ENCODE results near the gene SGPP1.
"Not testable (repeated sequence)": the region's sequence is repeated elsewhere in the genome, so short reads cannot be mapped to it uniquely, and the experiment has no call there.

Gene SGPP1

GRCh38 chr14:63712123-63712522, 15.7 kb downstream of the SGPP1 start:
- Histone ChIP-seq H3K36me3 (peaks cover under 1 to 9% (median 4%) of the 10 kb centered on the region in 3 donors), H3K4me1 (peaks cover 0 to 3% (median 0%) of the 10 kb centered on the region in 4 donors), H3K27ac (no peak overlapping the region), H3K27me3 (no peaks in the 10 kb centered on the region), H3K4me3 (no peak overlapping the region), H3K9me3 (peaks cover 0 to 6% (median 0%) of the 10 kb centered on the region in 3 donors)
- no peak for TF ChIP-seq CTCF (IDR thresholded peaks at IDR 0.05)
- intact Hi-C loops (cut with DNase I; ENCODE audit: low total_unique reads) = no loop called here
- DNase-seq = no peak

GRCh38 chr14:63710497-63710896, 17.4 kb downstream of the SGPP1 start:
- no peaks in the 10 kb centered on the region for H3K27me3 ChIP-seq
- H3K36me3 ChIP-seq = peaks cover 0 to 2% (median 0%) of the 10 kb centered on the region in 3 donors
- no peak for TF ChIP-seq CTCF (IDR thresholded peaks at IDR 0.05)
- H3K4me3 ChIP-seq = no peak overlapping the region
- no peak for DNase-seq
- no peak overlapping the region for H3K27ac ChIP-seq
- intact Hi-C loops (cut with DNase I; ENCODE audit: low total_unique reads) = no loop called here
- peaks cover 0 to 3% (median 0%) of the 10 kb centered on the region in 4 donors for H3K4me1 ChIP-seq
- H3K9me3 ChIP-seq = no peaks in the 10 kb centered on the region

GRCh38 chr14:63709589-63709988, 18.3 kb downstream of the SGPP1 start:
- no peak overlapping the region for H3K4me3 ChIP-seq
- no peaks in the 10 kb centered on the region for H3K36me3 ChIP-seq
- H3K4me1 ChIP-seq = peaks cover 0 to 3% (median 0%) of the 10 kb centered on the region in 4 donors
- TF ChIP-seq CTCF (IDR thresholded peaks at IDR 0.05) = no peak
- H3K27me3 ChIP-seq = no peaks in the 10 kb centered on the region
- no peaks in the 10 kb centered on the region for H3K9me3 ChIP-seq
- H3K27ac ChIP-seq = no peak overlapping the region
- intact Hi-C loops (cut with DNase I; ENCODE audit: low total_unique reads) = no loop called here
- no peak for DNase-seq

GRCh38 chr14:63707216-63707615, 20.6 kb downstream of the SGPP1 start:
- Histone ChIP-seq H3K36me3 (no peaks in the 10 kb centered on the region), H3K9me3 (no peaks in the 10 kb centered on the region), H3K4me1 (peaks cover 0 to 4% (median 0%) of the 10 kb centered on the region in 4 donors), H3K27me3 (no peaks in the 10 kb centered on the region), H3K27ac (no peak overlapping the region), H3K4me3 (no peak overlapping the region)
- intact Hi-C loops (cut with DNase I; ENCODE audit: low total_unique reads) = no loop called here
- no peak for DNase-seq
- TF ChIP-seq CTCF (IDR thresholded peaks at IDR 0.05) = no peak

- Histone ChIP-seq H3K36me3 (no peaks in the 10 kb centered on the region), H3K4me3 (no peak overlapping the region), H3K27me3 (no peaks in the 10 kb centered on the region), H3K27ac (no peak overlapping the region), H3K9me3 (no peaks in the 10 kb centered on the region), H3K4me1 (peaks cover 0 to 4% (median 0%) of the 10 kb centered on the region in 4 donors)
- TF ChIP-seq CTCF (IDR thresholded peaks at IDR 0.05) = no peak
- DNase-seq = no peak
- intact Hi-C loops (cut with DNase I; ENCODE audit: low total_unique reads) = no loop called here
Measured at GRCh38 chr14:63705561-63706070, 22.2 kb downstream of the SGPP1 start.

GRCh38 chr14:63702530-63702929, 25.3 kb downstream of the SGPP1 start:
- H3K27me3 ChIP-seq; H3K27ac ChIP-seq; H3K4me3 ChIP-seq; H3K36me3 ChIP-seq; DNase-seq; H3K9me3 ChIP-seq; intact Hi-C loops (cut with DNase I; ENCODE audit: low total_unique reads); H3K4me1 ChIP-seq: not testable (repeated sequence)
